Activated effector memory CD4-positive, alpha-beta T cell treated with anti-CD3 and anti-CD28 coated beads, Interleukin-2, amount 50 U/mL, for 16 hours (primary cell): ENCODE results near the gene ZNF610.

Experiments used
- DNase-seq: peaks from one replicate; pipeline ENCODE4 v3.0.0-alpha.2; 2020

ZNF610 gene

DNA sequence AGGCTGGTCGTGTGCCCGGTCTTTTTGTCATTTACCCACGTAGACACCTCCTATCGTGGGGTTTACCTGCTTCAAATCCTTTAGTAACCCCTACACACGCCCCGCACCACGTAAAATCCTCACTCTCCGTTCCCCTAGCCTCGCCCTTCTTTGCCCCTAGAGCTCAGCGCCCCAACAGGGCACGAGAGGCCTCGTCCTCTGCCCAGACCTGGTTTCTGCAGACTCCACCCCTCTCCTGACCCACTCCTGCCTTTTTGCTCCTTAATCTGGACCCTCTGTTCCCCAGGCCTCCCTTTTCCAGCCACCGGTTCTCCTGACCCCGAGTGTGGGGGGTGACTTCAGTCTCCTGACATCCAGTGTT is 62.0 kb downstream of the ZNF610 start:
- no peak for DNase-seq

DNA sequence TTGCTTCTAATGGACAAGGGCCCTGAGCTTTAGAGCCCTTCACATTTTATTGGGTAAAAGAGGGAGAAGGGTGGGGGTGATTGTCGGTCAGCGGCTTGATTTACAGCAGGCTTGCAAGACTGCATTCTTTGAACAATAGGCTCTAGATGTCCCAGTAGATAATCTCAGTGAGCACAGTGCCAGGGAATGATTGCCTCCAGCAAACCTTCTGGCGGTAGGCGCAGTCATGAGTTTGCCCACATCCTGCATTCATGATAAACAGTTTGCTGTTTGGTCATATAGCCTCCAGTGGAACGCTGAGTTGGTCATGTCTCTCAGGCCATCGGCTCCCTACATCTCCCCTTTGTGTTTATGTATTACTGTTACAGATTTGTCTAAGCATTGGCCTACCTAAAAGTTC is 74.2 kb downstream of the ZNF610 start:
- no peak for DNase-seq

DNA sequence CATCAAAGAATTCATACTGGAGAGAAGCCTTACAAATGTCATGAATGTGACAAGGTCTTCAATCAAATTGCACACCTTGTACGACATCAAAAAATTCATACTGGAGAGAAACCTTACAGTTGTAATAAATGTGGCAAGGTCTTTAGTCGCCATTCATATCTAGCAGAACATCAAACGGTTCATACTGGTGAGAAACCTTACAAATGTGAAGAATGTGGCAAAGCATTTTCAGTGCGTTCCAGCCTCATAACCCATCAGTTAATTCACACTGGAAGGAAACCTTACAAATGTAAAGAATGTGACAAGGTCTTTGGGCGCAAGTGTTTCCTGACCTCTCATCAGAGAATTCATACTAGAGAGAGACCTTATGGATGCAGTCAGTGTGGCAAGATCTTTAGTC is 79.7 kb downstream of the ZNF610 start:
- no peak for DNase-seq
